Fibroblast of the conjunctiva (primary cell): Measurements from ENCODE around the gene PSAP.
"Not testable (repeated sequence)": the region's sequence is repeated elsewhere in the genome, so short reads cannot be mapped to it uniquely, and the experiment has no call there.

ENCODE experiments used
- DNase-seq: peaks from one replicate; pipeline ENCODE4 v3.0.0-alpha.2; 2010; ENCODE audit warnings: low read depth

The PSAP gene

DNA sequence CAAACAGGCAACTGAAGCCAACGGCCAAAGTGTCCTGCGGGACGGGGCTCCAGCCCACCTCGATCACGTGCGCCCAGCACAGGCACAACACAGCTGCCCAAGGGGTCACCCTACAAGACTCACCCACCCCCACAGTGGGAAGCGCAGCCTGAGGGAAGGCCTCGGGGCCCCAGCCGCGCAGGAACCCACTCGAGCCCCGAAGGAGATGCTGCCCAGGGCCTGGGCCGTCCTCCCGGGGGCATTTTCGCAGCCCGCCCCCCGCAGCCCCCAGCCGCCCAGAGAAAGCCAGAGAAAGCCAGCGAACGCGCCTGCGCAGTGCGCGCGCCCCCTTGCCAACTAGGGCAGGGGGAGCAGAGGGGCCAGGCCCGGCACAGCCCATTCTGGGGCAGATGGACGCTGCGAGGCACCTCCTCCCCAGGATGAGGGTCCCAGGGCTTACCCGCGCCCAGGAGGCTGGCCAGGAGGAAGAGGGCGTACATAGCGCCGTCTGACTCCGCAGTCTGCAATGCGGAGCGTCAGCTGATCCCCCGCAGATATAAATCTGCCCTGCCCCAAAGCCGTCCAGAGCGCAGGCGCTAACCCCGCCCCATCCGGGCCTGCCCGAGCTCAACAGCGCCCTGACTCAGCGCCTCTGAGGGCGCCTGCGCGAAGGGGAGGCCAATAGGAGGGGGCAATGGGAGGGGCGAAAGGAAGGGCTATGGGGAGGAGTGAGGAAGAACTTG lies at the start of gene PSAP:
Gene PSAP, minus strand, starts transcription at position 509 of the 722 bp plus-strand sequence. Its CDS starts 30 bp downstream, at position 479.
- peak; percentile 97 for DNase-seq

DNA sequence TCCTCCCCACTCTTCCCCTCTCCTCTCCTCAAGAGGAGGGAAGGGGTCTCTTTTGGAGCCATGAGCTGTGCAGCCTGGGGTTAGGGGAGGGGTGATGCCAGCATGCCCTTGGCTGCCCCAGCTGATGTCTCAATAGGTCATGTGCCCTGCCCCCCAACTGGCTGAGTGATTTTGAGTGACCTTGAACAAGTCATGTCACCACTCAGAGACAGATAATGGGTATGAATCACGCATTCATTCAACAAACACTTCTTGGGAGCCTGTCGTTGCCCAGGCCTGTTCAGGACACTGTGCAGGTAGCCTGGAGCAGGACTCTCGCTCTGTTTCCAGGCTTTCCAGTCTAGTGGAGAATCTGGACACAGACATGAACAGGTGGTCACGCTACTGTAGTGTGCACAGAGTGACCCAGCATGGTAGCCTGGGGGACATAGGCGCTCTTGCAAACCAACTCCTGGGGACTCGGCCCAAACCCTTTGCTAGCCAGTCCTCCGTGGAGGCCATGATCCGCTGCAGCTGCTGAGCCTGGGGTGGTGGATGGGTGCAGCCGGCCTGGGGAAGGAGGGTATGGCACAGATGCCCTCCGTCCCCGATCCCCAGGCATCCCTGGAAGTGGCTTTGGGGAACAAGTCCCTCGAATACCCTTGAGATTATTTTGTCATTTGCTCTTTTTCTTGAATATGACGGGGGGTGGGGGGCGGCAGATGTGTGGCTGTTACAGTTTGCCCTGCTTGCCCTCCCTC lies 49.6 kb upstream of the PSAP start:
- no peak for DNase-seq

DNA sequence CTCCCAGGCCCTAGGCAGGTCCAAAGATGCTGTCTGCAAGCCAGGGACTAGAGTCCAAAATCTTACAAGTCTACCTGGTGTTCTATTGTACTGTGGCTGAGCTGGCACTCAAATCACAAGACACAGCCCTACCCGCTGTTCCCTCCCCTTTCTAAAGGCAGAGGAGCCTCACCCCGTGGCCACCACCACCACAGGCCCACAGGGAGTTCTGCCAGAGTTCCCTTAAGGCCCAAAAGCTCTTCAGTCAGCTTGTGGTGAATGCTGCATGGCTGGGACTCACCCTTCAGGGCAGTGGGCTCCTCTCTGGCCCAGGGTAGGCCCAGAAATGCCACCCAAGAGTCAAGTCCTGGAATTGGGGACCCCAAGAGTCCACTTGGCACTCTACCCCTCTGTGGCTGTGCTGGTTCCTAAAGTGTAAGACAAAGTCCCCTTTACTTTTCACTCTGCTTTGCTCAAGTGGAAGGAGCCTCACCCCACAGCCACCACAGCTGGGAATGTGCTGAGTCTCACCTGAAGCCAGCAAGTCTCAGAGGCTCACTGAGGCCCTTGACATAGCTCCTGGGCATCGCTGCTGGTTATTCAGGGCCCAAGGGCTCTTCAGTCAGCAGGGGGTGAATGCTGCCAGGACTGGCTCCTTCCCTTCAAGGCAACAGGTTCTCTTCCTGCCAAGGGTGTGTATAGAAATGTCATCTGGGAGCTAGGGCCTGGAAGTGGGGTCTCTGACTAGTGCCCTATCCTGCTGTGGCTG lies 48.8 kb upstream of the PSAP start:
- DNase-seq: no peak

DNA sequence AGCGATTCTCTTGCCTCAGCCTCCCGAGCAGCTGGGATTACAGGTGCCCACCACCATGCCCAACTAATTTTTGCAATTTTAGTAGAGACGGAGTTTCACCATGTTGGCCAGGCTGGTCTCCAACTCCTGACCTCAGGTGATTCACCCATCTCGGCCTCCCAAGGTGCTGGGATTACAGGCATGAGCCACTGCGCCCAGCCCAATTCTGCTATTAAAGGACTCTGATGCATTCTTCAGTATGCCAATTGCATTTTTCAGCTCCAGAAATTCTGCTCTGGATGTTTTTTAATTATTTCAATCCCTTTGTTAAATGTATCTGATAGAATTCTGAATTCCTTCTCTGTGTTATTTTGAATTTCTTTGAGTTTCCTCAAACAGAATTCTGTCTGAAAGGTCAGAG lies 47.3 kb upstream of the PSAP start:
- DNase-seq: not testable (repeated sequence)

DNA sequence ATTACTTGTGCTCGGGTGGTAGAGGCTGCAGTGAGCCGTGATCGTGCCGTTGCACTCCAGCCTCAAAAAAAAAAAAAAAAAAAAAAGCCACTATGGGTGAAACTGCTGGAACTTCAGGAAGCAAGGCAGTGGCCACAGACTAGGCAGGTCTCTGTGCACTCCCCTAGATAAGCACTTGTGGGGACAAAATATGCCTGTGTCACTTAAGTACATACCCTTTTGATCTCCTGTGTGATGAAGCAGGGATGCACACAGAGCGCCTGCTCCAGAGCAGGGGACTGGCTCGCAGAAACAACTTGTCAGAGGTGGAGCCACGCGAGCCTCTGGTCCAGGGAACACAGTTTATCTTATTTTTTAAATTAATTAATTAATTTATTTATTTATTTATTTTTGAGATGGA lies 42.9 kb upstream of the PSAP start:
- DNase-seq: no peak

DNA sequence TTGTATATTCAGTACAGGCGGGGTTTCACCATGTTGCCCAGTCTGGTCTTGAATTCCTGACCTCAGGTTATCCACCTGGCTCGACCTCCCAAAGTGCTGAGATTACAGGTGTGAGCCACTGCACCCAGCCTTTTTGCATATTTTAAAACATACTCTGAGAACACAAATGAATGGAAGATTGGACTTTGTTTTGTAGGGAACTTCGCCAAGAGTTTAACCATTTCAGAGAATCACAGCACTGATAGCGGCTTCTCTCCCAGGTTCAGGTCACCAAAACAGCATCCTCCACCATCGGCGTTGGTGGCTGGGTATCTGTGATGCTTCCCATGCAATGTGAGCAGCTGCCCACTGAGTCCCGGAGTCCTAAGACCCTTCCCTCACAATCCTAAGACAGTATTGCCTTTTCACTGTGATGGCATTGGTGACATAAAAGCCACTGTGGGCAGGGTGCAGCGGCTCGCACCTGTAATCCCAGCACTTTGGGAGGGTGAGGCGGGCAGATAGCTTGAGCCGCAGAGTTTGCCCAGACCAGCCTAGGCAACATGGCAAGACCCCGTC lies 42.3 kb upstream of the PSAP start:
- no peak for DNase-seq

DNA sequence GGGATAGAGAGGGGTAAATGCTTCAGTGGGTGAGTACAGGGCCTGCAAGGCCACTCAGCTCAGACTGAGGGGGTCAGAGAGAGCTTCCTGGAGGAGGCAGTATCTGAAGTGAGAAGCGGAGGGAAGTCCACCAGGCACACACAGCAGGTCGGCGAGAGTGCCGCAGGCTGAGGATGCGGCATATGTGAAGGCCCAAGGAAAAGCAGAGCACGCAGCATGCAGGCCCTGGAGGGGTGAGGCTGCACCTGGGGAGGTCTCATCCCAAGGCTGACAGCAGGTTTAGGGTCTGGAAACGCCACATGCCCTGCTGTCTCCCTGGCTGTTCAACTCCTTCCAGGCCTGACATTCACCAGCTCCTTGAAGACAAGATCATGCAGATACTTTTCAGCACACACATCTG lies 40.4 kb upstream of the PSAP start:
- DNase-seq: no peak

DNA sequence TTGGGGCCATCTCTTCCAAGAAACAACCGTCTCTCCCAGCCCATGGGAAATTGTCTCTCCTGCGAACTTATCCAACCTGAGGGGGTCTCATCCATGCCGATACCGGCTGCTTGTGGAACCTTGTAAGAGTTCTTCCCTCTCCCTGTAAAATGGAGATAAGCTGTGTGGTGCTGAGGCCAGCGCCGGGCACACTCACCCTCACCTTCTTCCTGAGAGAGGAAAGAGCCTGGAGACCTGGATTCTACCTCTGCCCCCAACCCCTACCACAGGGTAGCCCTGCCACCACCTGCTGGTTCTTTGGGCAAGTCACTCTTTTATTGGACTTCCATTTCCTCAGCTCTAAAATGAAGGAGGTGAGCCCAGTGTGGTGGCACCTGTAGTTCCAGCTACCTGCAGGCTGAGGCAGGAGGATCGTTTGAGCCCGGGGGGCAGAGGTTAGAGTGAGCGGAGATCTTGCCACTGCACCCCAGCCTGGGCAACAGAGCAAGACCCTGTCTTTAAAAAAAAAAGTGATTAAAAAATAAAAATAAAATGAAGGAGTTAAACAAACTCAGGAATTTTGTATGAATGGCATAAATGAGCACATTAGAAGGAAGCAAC lies 38.4 kb upstream of the PSAP start:
- no peak for DNase-seq

DNA sequence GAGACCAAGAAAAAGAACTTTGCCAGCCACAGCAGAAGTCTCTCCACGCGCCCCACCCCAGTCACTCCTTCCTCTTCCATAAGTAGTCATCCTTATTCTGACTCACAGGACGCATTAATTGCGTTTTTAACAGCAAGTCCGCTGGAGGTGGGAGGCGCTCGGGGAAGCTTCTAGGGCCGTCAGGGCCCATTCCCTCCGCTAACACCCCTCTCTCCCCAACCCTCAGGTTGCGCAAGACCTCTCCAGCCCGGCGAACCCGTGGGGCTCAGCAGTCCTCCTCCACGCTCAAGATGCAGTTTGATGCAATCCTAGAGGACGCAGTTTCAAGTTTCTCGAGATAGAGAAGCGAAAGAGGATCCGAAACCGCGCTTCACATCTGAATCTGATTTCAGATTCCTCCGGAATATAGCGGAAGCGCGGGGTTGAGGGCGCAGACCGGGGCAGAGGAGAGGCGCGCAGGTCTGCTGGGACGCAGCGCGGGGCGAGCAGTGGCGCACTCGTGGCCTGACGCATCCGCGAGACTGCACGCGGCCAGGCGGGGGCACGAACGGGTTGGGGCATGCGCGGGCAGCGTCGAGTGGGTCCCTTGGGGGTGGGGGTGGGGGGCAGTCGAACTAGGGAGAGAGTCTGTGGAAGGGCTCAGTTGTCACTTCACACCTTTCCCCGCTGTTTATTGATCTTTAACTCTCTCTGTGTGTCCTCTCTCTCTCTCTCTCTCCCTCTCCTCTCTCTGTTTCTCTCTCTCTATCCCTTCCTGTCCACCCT lies 37.8 kb upstream of the PSAP start:
- DNase-seq: peak; percentile 91

DNA sequence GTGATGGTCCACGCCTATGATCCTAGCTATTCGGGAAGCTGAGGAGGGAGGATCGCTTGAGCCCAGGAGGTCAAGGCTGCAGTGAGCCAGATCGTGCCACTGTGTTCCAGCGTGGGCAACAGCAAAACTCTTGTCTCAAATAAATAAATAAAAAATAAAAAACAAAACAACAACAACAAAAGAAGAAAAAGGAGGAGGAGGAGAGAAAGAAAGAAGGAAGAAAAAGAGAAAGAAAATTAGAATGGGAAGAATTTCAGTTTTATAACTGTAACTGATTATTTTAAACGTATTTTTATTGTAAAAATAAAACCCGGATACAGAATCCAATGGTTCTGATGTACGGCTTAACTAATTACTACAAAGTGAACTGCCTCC lies 37.2 kb upstream of the PSAP start:
- no peak for DNase-seq

DNA sequence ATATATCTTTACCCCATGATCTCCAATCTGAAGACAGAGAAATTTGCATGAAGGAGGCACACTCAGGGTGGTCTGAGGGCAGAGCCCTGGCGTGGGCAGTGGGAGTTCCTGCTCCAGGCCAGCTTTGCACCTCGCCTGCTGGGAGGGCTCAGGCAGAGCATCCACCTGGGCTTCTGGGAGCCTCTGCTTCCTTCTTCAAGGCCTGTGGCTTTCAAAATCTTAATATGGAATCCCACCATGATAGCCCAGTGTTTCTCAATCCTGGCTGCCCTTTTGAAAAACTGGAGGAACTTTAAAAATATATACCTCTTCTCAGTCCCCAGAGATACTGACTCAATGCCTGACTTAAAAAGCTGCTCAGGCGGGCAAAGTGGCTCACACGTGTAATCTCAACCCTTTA lies 36.7 kb upstream of the PSAP start:
- DNase-seq: no peak

DNA sequence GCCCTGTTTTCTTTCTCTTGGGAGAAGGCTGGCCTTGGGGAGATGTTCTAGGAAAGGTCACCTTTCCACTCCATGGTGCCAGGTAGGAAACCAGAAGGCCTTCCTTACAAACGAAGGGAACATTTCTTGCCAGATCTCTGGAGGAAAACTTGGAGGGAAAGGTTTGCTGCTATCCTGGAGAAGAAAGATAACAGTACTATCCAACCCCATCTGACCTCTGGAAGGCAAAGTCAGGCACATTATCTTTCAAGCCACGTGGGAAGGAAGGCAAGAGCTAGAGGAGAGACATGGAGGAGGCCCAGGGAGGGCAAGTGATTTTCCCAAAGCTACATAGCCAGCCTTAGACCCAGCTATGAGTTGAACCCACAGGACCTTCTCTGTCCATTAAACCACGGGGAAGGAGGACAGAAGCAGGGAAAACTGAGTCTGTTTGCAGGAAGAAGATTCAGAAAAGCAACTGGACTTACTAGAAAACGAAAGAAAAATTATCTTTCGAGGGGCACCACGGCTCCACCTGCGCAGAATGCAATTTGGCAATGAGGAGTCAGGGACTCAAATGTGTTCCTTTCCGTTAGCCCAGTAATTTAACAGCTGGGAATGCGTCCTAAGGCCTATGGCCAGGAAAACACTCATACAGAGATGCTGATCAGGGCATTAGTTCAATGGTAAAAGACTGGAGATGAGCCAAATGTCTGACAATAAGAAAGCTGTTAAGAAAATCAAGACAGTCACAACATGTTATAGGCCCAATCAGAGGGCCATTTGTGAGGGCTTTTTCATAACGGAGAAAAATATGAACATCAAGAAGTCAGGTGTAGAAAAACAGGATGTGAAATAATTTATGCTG lies 32.0 kb upstream of the PSAP start:
- no peak for DNase-seq

DNA sequence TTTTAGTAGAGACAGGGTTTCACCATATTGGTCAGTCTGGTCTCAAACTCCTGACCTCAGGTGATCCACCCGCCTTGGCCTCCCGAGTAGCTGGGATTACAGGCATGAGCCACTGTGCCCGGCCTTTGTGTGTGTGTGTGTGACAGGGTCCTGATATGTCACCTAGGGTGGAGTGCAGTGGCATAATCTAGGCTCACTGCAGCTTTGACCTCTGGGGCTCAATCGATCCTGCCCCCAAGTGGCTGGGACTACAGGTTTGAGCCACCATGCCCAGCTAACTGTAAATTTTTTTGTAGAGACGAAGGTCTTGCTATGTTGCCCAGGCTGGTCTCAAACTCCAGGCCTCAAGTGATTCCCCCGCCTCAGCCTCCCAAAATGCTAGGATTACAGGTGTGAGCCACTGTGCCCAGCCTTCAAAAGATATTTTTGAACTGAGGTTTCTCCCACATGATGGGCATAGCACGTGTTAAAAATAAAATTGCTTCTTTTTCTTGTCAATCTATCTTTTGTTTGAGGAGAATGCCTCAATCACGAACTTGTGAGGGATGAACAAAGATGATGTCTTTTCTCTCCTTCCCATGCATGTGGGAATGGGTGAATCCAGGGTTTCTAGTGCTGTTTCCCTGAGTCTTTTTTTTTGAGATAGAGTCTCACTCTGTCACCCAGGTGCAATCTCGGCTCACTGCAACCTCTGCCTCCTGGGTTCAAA lies 30.8 kb upstream of the PSAP start:
- no peak for DNase-seq

DNA sequence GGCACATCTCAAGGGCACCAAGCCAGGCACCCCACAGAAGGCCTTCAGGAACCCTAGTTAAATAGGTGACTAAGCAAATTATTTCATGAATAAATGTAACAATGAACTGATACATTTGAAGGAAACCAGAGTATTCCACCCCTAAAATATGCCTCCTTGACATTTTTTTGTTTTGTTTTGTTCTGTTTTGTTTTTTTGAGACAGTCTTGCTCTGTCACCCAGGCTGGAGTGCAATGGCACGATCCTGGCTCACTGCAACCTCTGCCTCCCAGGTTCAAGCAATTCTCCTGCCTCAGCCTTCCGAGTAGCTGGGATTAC lies 30.2 kb upstream of the PSAP start:
- DNase-seq: not testable (repeated sequence)

DNA sequence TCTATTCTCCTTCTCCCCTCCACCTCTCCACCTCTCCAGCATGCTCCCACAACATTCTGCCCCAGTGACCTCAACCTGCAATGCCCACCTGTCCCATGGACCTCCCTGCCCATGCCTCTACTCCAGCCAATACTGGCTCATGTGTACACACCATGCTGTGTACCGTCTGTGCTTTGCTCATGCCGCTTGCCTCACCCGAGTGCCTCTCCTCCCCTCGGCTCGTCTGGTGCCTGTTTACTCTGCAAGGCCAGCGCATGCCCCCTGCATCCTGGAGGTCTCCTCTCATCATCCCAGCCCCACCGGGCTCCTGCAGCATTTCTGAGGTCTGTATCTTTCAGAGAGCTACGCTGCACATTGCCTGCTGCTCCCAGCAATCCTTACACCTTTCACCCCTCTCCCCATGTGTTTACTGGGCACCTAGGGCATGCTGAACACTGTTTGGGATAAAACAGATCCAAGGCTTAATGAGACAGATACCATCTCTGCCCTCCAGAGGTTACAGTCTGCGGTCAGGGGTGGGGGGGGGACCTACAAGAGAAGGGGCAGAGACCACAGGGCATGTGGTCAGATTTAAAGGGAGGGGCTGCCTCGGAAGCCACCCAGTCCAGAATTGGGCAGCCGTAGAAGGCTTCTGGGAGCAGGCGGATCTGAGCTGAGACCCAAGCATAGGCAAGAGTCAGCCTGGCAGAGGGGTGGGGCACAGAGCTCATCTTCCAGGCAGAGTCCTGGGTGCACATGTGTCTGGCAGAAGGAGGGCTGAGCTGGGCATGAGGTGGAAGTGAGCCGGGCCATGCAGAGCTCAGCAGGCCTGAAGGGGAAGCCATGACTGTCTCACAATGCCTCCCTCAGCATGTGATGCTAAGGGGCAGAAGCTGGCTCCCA lies 29.6 kb upstream of the PSAP start:
- no peak for DNase-seq

DNA sequence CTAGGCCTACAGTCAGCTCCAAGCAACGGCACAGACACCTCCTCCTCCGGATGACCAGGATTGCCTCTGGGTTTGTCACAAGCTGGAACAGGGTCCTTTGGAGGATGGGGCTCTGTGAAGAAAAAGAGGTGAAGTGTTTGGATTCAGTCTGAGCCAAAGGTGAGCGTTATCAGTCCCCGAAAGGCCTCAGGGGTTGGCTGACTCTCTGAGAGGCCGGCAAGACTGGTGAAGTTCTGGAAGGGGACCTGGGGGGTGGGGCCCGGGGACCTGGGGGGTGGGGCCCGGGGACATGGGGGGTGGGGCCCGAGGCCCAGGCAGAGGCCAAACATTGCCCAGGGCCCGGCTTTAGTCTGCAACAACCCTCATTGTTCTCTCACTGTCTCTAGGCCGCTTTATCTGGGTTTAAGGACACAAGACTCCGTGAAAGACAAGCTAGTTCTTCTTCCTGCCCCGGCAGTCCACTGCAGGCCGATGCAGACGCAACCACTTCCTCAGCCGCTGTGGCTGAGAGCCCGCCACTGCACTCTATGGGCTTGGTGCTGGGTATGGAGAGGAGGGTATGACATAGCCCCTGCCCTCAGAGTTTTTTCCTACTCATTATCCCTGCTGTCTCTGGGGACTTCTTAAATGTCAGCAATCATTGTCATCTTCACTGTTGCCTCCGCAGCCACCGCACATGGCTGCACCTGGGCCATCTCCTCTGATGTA lies 27.4 kb upstream of the PSAP start:
- no peak for DNase-seq

DNA sequence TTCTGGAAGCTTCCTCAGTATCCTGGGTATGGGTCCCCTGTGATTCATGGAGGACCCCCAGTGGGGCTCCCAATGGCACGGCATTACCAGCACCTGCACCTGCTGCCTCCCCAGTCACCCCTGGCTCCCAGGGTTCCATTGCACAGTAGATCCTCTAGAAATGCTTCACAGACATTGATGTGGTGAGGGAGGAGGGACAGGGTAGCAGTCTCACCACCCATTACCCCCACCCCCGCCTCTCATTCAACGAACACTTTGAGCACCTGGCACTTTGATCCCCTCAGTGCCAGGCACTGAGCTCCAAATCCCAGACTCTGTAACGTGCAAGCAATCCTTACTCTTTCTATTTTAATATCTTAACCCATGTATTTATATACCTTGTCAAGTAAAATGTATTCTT lies 26.8 kb upstream of the PSAP start:
- no peak for DNase-seq

DNA sequence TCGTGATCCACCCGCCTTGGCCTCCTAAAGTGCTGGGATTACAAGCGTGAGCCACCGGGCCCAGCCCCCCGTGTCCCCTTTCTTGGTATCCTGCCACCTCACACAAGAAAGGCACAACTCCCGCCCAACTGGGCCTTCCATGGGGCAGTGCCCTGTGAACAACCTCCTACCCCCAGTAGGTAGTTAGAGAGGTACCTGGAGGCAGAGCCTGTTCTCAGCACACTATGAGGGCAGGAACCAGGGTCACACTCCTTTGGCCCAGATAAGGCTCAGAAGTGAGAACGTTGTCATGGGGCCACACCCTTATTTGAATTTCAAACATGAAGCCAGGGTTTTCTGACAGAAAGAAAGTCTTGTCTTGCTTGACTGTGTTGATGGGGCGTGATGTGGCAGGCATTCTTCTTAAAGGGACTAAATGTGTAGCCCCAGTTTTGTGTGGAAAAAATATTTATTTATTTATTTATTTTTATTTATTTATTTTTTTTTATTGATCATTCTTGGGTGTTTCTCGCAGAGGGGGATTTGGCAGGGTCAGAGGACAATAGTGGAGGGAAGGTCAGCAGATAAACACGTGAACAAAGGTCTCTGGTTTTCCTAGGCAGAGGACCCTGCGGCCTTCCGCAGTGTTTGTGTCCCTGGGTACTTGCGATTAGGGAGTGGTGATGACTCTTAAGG lies 23.8 kb upstream of the PSAP start:
- not testable (repeated sequence) for DNase-seq
